NAMALWA (cell line): ENCODE data around the gene UGT2B7.
"Not testable (repeated sequence)": the region's sequence is repeated elsewhere in the genome, so short reads cannot be mapped to it uniquely, and the experiment has no call there.

Experiments
- DNase-seq: peaks from one replicate; pipeline ENCODE4 v3.0.0-alpha.2; 2015; ENCODE audit warnings: low spot score

The UGT2B7 gene

GRCh38 chr4:69088473-69088872, 7.8 kb upstream of the UGT2B7 start:
- no peak for DNase-seq

GRCh38 chr4:69089388-69089787, 6.9 kb upstream of the UGT2B7 start:
- DNase-seq: no peak

GRCh38 chr4:69092190-69092589, 4.1 kb upstream of the UGT2B7 start:
- no peak for DNase-seq

- DNase-seq: no peak
Measured at GRCh38 chr4:69092980-69093568, 3.2 kb upstream of the UGT2B7 start.

GRCh38 chr4:69093681-69094080, 2.6 kb upstream of the UGT2B7 start:
- DNase-seq: no peak

- no peak for DNase-seq
Measured at GRCh38 chr4:69095301-69095731, 958 bp upstream of the UGT2B7 start.

GRCh38 chr4:69096810-69097209, 536 bp downstream of the UGT2B7 start:
- no peak for DNase-seq

GRCh38 chr4:69098470-69098869, 2.2 kb downstream of the UGT2B7 start:
- no peak for DNase-seq

- no peak for DNase-seq
Measured at GRCh38 chr4:69099910-69100309, 3.6 kb downstream of the UGT2B7 start.

GRCh38 chr4:69102668-69103067, 6.4 kb downstream of the UGT2B7 start:
- not testable (repeated sequence) for DNase-seq

- no peak for DNase-seq
Measured at GRCh38 chr4:69104719-69105275, 8.5 kb downstream of the UGT2B7 start.

- DNase-seq: not testable (repeated sequence)
Measured at GRCh38 chr4:69115151-69115850, 19.0 kb downstream of the UGT2B7 start.

- DNase-seq: no peak
Measured at GRCh38 chr4:69115851-69116213, 19.6 kb downstream of the UGT2B7 start.

- DNase-seq: no peak
Measured at GRCh38 chr4:69116645-69117321, 20.5 kb downstream of the UGT2B7 start.

GRCh38 chr4:69120870-69121269, 24.6 kb downstream of the UGT2B7 start:
- DNase-seq: no peak

GRCh38 chr4:69122476-69122875, 26.2 kb downstream of the UGT2B7 start:
- no peak for DNase-seq

- no peak for DNase-seq
Measured at GRCh38 chr4:69124941-69125340, 28.7 kb downstream of the UGT2B7 start.

- DNase-seq: no peak
Measured at GRCh38 chr4:69126024-69126423, 29.8 kb downstream of the UGT2B7 start.

GRCh38 chr4:69133993-69134392, 37.7 kb downstream of the UGT2B7 start:
- no peak for DNase-seq

GRCh38 chr4:69134471-69134870, 38.2 kb downstream of the UGT2B7 start:
- no peak for DNase-seq

- no peak for DNase-seq
Measured at GRCh38 chr4:69141320-69141719, 45.0 kb downstream of the UGT2B7 start.

GRCh38 chr4:69147334-69147733, 51.1 kb downstream of the UGT2B7 start:
- DNase-seq: no peak

GRCh38 chr4:69154021-69154420, 57.7 kb downstream of the UGT2B7 start:
- DNase-seq: no peak
